Ovary (tissue), 3 donors: ENCODE data around the gene KRTAP12-1.

Experiments
- CTCF ChIP-seq, 3 donors: fragments of 450-650 bp in 2 of 3; fragments of 200-600 bp in 1 of 3; IDR thresholded peaks; one replicate each; pipeline versions ENCODE4 v1.5.1 to v1.8.0; 2016 to 2022; ENCODE audit warnings: antibody characterized with exemption in 3 of 3, mild to moderate bottlenecking in 1 of 3
- POLR2A ChIP-seq: fragments of 450-650 bp; IDR thresholded peaks from one replicate; pipeline ENCODE4 v1.6.1; 2017; ENCODE audit warnings: antibody characterized with exemption, mild to moderate bottlenecking, moderate library complexity
- donor health status: DM: no; HTN: no; CAD: no.

GRCh38 chr21:44714905-44715304 is 32.9 kb upstream of the KRTAP12-1 start:
- TF ChIP-seq CTCF (IDR thresholded peaks at IDR 0.05): no peak
- no peak for TF ChIP-seq POLR2A
